Retinal pigment epithelial cell (primary cell): ENCODE measurements around the gene FAM241A.
A peak's percentile ranks its signal among the peaks of the same experiment; 100 is the strongest.

Experiments
- DNase-seq: peaks from one replicate; pipeline ENCODE4 v3.0.0-alpha.2; 2010; ENCODE audit warnings: low read depth
- H3K4me3 ChIP-seq: 2 replicates; pipeline ENCODE4 v1.5.1; 2011; ENCODE audit warnings: mild to moderate bottlenecking, low read length, control low read depth, moderate library complexity
- CTCF ChIP-seq: conservative IDR thresholded peaks from 2 replicates; pipeline ENCODE4 v1.5.1; 2011; ENCODE audit warnings: low read depth, low read length, control low read depth, inconsistent platforms

Gene FAM241A

GRCh38 chr4:112145326-112145789 lies at the start of gene FAM241A:
Gene FAM241A (plus strand): TSS chr4:112145454. CDS start chr4:112145581, 127 bp downstream.
- TF ChIP-seq CTCF = no peak
- peak within 1 kb of the TSS; percentile 76 for H3K4me3 ChIP-seq
- DNase-seq = peak; percentile 39

GRCh38 chr4:112098841-112099530 lies 46.3 kb upstream of the FAM241A start:
- DNase-seq = no peak
- no peak for TF ChIP-seq CTCF
- no peak overlapping the region for H3K4me3 ChIP-seq

- peak; percentile 56 for TF ChIP-seq CTCF
- DNase-seq = no peak
- no peak overlapping the region for H3K4me3 ChIP-seq
These were observed 45.5 kb upstream of the FAM241A start for GRCh38 chr4:112099701-112100297.

GRCh38 chr4:112102875-112103370 lies 42.3 kb upstream of the FAM241A start:
- H3K4me3 ChIP-seq = no peak overlapping the region
- DNase-seq = no peak
- no peak for TF ChIP-seq CTCF

GRCh38 chr4:112105201-112105969 lies 39.9 kb upstream of the FAM241A start:
- no peak overlapping the region for H3K4me3 ChIP-seq
- TF ChIP-seq CTCF = no peak

GRCh38 chr4:112109360-112110058 lies 35.7 kb upstream of the FAM241A start:
- no peak overlapping the region for H3K4me3 ChIP-seq
- no peak for TF ChIP-seq CTCF
- no peak for DNase-seq

More at GRCh38 chr4:112105201-112105969, 39.9 kb upstream of the FAM241A start:
- no peak for DNase-seq
